HG03571 (cell line): ENCODE data around the gene THEMIS2.

Source experiments
- ATAC-seq: cut with Tn5 transposase; IDR thresholded peaks from one replicate; pipeline ENCODE4 v1.9.1; 2021; ENCODE audit not compliant: unreplicated experiment

THEMIS2 gene

GRCh38 chr1:27885114-27885528 is 12.8 kb downstream of the THEMIS2 start:
- ATAC-seq = no peak

DNA sequence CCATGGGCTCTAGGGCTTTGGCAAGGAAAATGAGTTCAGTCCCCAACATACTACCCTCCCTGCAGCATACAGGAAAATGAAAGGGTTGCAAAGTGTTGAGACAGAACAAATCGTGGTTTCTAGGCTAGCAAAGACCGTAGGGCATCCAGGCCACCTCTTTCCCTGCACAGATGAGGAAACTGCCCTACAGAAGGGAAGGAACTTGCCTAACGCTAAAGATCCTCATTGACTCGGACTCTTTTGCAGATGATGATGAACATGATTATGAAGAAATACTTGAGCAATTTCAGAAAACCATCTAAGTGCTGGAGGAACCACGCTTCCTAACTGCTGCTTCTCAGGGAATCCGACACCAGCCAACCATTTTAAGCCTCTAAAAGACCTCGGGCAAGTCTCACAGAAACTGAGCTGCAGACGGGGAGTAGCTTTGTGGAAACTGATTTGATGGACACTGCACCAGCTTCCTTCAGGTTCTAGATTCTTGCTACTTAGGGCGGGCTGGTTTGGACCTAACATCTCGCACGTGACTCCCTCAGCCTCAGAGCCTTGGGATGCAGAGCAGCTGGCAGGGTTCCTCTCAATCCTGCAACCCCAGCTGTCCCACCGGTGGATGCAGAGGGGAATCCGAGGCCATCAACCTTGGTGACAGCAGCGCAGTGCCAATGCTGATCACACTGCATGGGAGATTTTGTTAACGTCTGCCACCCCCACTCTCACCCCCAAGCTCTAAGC is 13.4 kb downstream of the THEMIS2 start:
- no peak for ATAC-seq

- ATAC-seq = no peak
Measured at GRCh38 chr1:27886353-27886679, 14.0 kb downstream of the THEMIS2 start.

GRCh38 chr1:27886744-27887143 is 14.4 kb downstream of the THEMIS2 start:
- ATAC-seq = no peak

DNA sequence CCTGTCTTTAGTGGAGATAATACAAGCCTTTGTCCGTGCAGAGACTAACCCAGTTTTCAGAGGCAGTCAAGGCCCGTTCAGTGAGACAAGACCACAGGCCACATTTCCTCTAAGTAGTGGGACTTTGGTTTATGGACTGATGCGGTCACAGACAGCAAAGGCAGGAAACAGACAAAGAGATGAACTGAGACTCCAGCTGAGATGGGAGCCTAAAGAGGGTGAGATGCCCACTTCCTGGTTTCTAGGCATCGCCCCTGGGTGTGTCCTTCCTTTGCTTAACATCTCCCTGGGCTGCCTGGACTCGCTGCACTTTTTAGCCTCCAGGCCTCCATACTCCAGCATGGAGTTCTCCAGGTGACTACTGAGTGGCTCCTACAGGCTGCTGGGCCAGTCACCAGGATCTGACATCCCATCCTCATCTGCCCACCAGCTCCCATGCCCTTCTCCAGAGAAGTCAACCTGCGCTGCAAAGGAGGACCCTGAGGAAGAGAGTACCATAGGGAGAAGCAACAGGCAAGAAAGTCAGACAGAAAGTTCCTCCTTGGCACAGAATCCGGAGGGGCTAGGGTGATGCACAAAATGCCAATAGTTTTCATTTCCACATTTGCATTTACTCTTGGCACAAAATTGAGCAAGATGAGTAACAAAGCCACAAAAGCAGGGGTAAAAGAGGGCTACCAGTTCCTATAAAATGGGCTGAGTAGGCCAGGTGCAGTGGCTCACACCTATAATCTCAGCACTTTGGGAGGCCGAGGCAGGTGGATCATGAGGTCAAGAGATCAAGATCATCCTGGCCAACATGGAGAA is 15.1 kb downstream of the THEMIS2 start:
- no peak for ATAC-seq

DNA sequence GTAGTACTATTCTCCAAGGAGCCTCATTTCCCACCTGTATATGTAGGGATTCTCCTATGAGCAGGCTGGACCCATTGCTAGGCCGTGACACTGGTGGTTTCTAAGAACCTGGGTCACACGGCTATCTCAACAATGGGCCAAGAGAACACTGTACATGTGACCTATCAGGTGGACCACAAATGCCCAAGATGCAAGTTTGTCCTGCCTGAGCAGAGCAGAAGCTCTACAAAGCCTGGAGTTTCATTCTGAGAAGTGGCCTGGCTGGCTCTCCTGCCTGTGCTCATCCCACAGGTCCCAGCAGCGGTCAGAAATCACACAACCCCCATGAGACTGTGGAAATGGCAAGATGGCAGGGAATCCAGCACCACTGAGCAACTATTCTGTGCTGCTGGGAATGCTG is 17.2 kb downstream of the THEMIS2 start:
- no peak for ATAC-seq

DNA sequence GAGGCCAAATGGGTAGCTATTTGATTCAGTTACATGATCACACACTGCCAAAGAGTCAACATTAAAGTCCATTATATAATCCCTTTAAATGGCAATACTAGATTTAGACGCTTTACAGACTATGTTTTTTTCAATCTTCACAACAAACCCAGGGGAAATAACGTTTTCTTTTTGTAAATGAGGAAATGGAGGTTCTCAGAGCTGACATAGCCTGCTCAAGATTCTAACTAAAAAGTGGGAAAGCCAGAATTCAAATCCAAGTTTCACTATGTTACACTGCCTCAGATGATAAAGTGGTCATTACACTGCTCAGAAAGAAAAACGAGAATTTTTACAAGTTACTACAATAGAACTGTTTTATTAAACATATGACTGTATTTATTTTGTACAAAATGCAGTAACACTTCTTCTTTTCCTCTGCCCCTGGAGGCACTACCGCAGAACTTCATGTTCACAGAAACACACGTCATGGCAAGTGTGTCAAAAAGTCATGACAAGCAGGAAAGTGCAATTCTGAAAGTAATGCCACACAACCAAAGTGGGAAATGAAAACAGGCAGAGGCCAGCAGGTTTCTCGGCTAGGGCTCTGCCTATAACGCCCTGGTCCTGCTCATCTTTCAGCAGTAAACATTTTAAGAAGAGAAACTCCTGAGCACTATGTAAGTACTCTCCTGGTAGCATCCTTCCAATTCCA is 19.0 kb downstream of the THEMIS2 start:
- no peak for ATAC-seq

DNA sequence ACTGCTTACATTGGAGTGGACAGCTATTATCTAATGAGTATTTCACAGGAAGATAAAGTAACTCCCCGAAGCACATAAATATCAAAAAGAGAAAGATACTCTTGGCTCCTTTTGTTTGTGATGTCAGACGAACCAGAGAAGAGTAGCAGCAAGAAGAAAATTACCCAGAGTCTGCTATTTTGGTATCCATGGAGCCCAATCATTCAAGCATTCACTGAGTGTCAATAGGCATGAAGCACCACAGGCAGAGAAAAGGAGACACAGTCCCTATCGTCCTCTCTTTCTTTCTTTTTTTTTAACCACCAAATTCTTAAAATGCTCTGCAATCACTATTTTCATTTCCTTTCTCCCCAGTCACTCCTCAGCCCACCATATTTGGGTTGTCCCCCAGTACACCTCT is 22.2 kb downstream of the THEMIS2 start:
- ATAC-seq = no peak

- ATAC-seq = no peak
Measured at GRCh38 chr1:27906759-27907158, 34.4 kb downstream of the THEMIS2 start.

DNA sequence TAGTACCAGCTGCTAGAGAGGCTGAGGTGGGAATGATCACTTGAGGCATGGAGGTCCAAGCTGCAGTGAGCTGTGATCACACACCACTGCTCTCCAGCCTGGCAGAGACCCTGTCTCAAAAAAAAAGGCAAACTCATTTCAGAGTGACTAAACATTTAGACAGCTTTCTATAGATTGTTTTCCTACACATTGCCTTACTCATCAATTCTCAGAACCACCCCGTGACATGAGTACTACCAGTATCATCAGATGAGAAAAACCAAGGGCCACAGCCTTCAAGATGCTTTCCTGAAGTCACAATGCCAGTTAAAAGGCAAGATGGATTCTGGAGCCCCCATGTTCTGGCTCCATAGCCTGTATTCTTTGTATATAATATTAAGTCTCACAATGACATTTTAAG is 40.1 kb downstream of the THEMIS2 start:
- no peak for ATAC-seq

- no peak for ATAC-seq
Measured at GRCh38 chr1:27915082-27915575, 42.8 kb downstream of the THEMIS2 start.

DNA sequence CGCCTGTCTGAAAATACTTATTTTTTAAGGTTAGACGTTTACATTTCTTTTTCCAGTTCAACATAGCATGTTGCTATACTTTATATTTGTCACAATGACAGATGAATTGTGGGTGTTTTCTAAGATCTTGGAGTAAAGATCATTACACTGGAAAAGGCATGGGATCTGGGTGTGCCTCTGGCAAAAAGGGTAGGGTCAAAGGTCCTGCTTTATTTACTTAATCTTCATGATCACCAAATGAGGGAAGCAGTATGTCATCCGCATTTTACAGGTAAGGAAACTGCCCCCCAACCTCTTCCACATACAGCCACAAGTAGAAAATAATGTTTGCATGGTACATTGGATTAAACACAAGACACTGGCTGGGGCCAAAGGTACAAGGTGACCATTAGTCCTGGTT is 49.9 kb downstream of the THEMIS2 start:
- ATAC-seq = no peak

DNA sequence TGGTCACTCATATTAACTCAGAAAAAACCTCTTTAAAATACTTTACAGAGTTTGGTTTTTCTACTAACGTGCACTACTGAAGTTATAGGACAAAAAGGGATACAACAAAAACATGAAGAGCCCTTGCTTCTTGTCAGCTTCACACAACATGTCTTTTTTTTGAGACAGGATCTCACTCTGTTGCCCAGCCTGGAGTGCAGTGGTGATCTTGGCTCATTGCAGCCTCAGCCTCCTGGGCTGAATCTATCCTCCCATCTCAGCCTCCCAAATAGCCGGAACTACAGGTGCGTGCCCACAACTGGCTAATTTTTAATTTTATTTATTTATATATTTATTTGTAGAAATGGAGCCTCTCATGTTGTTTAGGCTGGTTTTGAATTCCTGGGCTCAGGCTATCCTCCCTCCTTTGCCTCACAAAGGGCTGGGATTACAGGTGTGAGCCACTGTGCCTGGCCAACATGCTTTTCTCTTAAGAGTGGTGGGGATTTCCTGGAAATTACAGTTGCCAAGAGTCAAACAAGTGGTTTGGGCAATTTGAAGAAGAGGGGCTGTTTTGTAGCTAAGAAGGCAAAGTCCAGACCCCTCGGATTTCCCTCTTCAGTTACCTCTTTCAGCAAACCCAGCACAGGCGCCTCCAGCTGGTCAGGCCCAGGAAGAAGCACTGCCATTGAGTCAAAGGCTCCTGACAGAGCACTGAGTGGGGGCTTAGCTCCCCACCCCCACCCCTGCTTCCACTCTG is 56.0 kb downstream of the THEMIS2 start:
- ATAC-seq = no peak

DNA sequence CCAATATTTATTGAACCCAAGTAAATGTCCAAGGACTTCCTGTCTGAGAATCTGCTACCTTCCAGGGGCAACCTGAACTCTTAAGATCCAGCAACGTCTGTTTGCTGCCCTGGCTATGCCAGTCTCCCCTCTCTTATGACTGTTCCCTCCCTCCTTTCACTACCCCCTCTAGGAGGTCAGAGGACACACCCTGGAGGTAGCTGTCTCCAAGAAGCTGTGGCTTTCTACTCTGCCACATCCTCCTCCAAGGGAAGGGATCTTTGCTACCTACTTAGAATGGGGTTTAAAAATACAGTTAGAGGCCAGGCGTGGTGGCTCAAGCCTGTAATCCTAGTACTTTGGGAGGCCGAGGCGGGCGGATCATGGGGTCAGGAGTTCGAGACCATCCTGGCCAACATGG is 58.8 kb downstream of the THEMIS2 start:
- ATAC-seq = no peak

DNA sequence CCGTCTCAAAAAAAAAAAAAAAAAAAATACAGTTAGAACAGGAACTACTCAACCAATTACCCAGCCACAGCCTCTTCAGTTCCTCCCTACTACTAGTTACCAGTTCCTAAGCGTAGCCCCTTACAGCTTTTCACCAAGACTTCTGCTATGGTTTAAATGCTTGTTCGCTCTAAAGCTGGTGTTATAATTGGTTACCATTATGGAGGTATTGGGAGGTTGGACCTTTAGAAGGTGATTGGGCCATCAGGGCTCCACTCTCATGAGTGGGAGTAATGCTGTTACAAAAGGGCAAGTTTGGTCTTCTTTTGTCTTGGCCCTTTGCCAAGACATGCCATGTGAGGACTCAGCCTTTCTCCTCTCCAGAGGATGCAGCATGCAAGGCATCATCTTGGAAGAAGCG is 59.4 kb downstream of the THEMIS2 start:
- no peak for ATAC-seq

- no peak for ATAC-seq
Measured at GRCh38 chr1:27934818-27935549, 62.6 kb downstream of the THEMIS2 start, which contains the start of gene SMPDL3B. SMPDL3B (plus strand) TSS chr1:27935000; CDS start chr1:27935184, 184 bp downstream.

GRCh38 chr1:27935721-27936120 is 63.4 kb downstream of the THEMIS2 start:
- ATAC-seq = no peak
